Mesenchymal stem cell (in vitro differentiated cells and primary cell): ENCODE measurements around the gene GPR179.
"Not testable (repeated sequence)": the region's sequence is repeated elsewhere in the genome, so short reads cannot be mapped to it uniquely, and the experiment has no call there.

Source experiments
- DNase-seq: peaks from one replicate; pipeline ENCODE4 v3.0.0-alpha.2; 2013
- H2AFZ ChIP-seq: one replicate; pipeline ENCODE4 v1.6.1; 2013; ENCODE audit warnings: low read depth, mild to moderate bottlenecking, control low read depth, inconsistent platforms, low read length, moderate library complexity
- H2AK5ac ChIP-seq: 2 replicates; pipeline ENCODE4 v1.6.1; 2013; ENCODE audit warnings: low read length, moderate library complexity, mild to moderate bottlenecking, inconsistent platforms; ENCODE audit not compliant: severe bottlenecking
- H2BK120ac ChIP-seq: one replicate; pipeline ENCODE4 v1.6.1; 2013; ENCODE audit warnings: low read depth, mild to moderate bottlenecking, inconsistent platforms, low read length, moderate library complexity
- H2BK12ac ChIP-seq, 2 experiments: one replicate each; pipeline ENCODE4 v1.6.1; 2013; ENCODE audit warnings: inconsistent platforms in 2 of 2, low read length in 2 of 2, mild to moderate bottlenecking in 2 of 2, moderate library complexity in 2 of 2, control low read depth in 1 of 2
- H2BK15ac ChIP-seq: one replicate; pipeline ENCODE4 v1.6.1; 2013; ENCODE audit warnings: mild to moderate bottlenecking, low read depth, inconsistent platforms; ENCODE audit not compliant: poor library complexity, severe bottlenecking
- H2BK5ac ChIP-seq: 2 replicates; pipeline ENCODE4 v1.6.1; 2013; ENCODE audit warnings: low read depth, mild to moderate bottlenecking, low read length, control low read depth, inconsistent platforms; ENCODE audit not compliant: poor library complexity, severe bottlenecking
- H3K14ac ChIP-seq, 2 experiments: one replicate each; pipeline ENCODE4 v1.6.1; 2013; ENCODE audit warnings: inconsistent platforms in 2 of 2, low read length in 2 of 2, control low read depth in 1 of 2, mild to moderate bottlenecking in 1 of 2, moderate library complexity in 1 of 2
- H3K18ac ChIP-seq, 2 experiments: one replicate each; pipeline ENCODE4 v1.6.1; 2013; ENCODE audit warnings: inconsistent platforms in 2 of 2, low read length in 2 of 2, control low read depth in 1 of 2, low read depth in 1 of 2, mild to moderate bottlenecking in 1 of 2
- H3K23ac ChIP-seq, 2 experiments: one replicate each; pipeline ENCODE4 v1.6.1; 2013; ENCODE audit warnings: inconsistent platforms in 2 of 2, low read length in 2 of 2, mild to moderate bottlenecking in 2 of 2, moderate library complexity in 2 of 2, control low read depth in 1 of 2
- H3K27ac ChIP-seq: 2 replicates; pipeline ENCODE4 v1.5.1; 2013; ENCODE audit warnings: mild to moderate bottlenecking, moderate library complexity, low read length, control low read depth, inconsistent platforms; ENCODE audit not compliant: poor library complexity, severe bottlenecking
- H3K27me3 ChIP-seq, 2 experiments: 2 replicates each; pipeline versions ENCODE4 v1.6.1 to v1.7.0; 2013; ENCODE audit warnings: low read length in 2 of 2, mild to moderate bottlenecking in 2 of 2, moderate library complexity in 2 of 2, control low read depth in 1 of 2, inconsistent platforms in 1 of 2; ENCODE audit not compliant: control insufficient read depth in 1 of 2, insufficient read depth in 1 of 2
- H3K36me3 ChIP-seq, 2 experiments: 2 replicates each; pipeline versions ENCODE4 v1.6.1 to v1.7.0; 2013; ENCODE audit warnings: low read length in 2 of 2, control low read depth in 1 of 2, inconsistent platforms in 1 of 2, low read depth in 1 of 2, mild to moderate bottlenecking in 1 of 2; ENCODE audit not compliant: insufficient read depth in 2 of 2, control insufficient read depth in 1 of 2
- H3K4ac ChIP-seq, 2 experiments: one replicate each; pipeline ENCODE4 v1.6.1; 2013; ENCODE audit warnings: inconsistent platforms in 2 of 2, low read length in 2 of 2, mild to moderate bottlenecking in 2 of 2, moderate library complexity in 2 of 2, control low read depth in 1 of 2, low read depth in 1 of 2
- H3K4me1 ChIP-seq: 2 replicates; pipeline ENCODE4 v1.6.1; 2013; ENCODE audit warnings: low read depth, low read length, control low read depth; ENCODE audit not compliant: control insufficient read depth, insufficient read depth
- H3K4me2 ChIP-seq: 2 replicates; pipeline ENCODE4 v1.6.1; 2013; ENCODE audit warnings: low read length, mild to moderate bottlenecking, inconsistent platforms; ENCODE audit not compliant: poor library complexity, severe bottlenecking
- H3K4me3 ChIP-seq, 2 experiments: 2 replicates each; pipeline versions ENCODE4 v1.5.1 to v1.7.0; 2013; ENCODE audit warnings: low read length in 2 of 2, mild to moderate bottlenecking in 2 of 2, control low read depth in 1 of 2, low read depth in 1 of 2; ENCODE audit not compliant: insufficient read depth in 1 of 2
- H3K79me1 ChIP-seq: replicated peaks from 2 replicates; pipeline ENCODE4 v1.6.1; 2013; ENCODE audit warnings: mild to moderate bottlenecking, control low read depth, low read length, inconsistent platforms; ENCODE audit not compliant: poor library complexity, severe bottlenecking
- H3K9ac ChIP-seq: 2 replicates; pipeline ENCODE4 v1.7.0; 2013; ENCODE audit warnings: mild to moderate bottlenecking, low read length, moderate library complexity
- H3K9me3 ChIP-seq: 2 replicates; pipeline ENCODE4 v1.7.0; 2013; ENCODE audit warnings: mild to moderate bottlenecking, low read length; ENCODE audit not compliant: control insufficient read depth
- H4K8ac ChIP-seq: one replicate; pipeline ENCODE4 v1.6.1; 2013; ENCODE audit warnings: inconsistent platforms, mild to moderate bottlenecking, low read length, moderate library complexity
- H4K91ac ChIP-seq: one replicate; pipeline ENCODE4 v1.6.1; 2013; ENCODE audit warnings: mild to moderate bottlenecking, low read length, inconsistent platforms
- WGBS: methylation state at CpG from one replicate; pipeline ENCODE4 v1.1.7; 2013; ENCODE audit warnings: mixed read lengths; 5-methylcytosine and 5-hydroxymethylcytosine counted together

GPR179 gene

GRCh38 chr17:38289760-38290159 lies 54.0 kb downstream of the GPR179 start:
- H2BK120ac ChIP-seq, H3K9me3 ChIP-seq, H4K91ac ChIP-seq, H3K79me1 ChIP-seq, H2AK5ac ChIP-seq, H3K4ac ChIP-seq, H3K9ac ChIP-seq, H3K18ac ChIP-seq, H2AFZ ChIP-seq, DNase-seq, H2BK5ac ChIP-seq, H3K4me3 ChIP-seq, H3K27me3 ChIP-seq, H3K14ac ChIP-seq, H3K36me3 ChIP-seq, H3K27ac ChIP-seq, H3K4me2 ChIP-seq, H2BK12ac ChIP-seq, H3K4me1 ChIP-seq, H2BK15ac ChIP-seq, H3K23ac ChIP-seq, H4K8ac ChIP-seq: not testable (repeated sequence)
- 88% methylated on average over 1 of the region's 1 CpG for WGBS

DNA sequence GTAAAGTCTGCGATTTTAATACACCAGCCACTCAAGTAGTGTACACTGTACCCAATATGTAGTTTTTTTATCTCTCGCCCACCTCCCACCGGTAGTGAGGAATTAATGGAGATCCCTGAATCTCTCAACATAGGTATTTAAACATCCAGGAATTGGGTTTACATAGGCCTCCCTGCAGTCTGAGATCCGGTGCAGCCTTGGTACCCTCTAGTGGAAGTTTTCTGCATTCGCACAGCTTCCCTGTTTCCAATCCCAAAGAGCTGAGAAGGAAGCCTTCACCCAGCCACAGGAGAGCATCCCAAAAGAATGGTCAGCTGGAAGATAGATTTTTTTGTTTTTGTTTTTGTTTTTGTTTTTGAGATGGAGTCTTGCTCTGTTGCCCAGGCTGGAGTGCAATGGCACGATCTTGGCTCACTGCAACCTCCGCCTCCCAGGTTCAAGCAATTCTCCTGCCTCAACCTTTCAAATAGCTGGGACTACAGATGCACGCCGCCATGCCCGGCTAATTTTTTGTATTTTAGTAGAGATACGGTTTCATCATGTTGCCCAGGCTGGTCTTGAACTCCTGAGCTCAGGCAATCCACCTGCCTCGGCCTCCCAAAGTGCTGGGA lies 55.4 kb downstream of the GPR179 start:
- not testable (repeated sequence) for H2BK12ac ChIP-seq, H3K36me3 ChIP-seq, H4K91ac ChIP-seq, H2BK5ac ChIP-seq, H2AFZ ChIP-seq, H4K8ac ChIP-seq, H3K14ac ChIP-seq, H3K18ac ChIP-seq, H3K4ac ChIP-seq, H3K23ac ChIP-seq, H3K4me1 ChIP-seq, H3K79me1 ChIP-seq, H2BK15ac ChIP-seq, H3K9ac ChIP-seq, H3K9me3 ChIP-seq, H3K4me3 ChIP-seq, H3K27ac ChIP-seq, H3K27me3 ChIP-seq, H3K4me2 ChIP-seq, H2AK5ac ChIP-seq, H2BK120ac ChIP-seq
- WGBS = 80% methylated on average over 5 of the region's 12 CpGs
- DNase-seq = peak; percentile 46

DNA sequence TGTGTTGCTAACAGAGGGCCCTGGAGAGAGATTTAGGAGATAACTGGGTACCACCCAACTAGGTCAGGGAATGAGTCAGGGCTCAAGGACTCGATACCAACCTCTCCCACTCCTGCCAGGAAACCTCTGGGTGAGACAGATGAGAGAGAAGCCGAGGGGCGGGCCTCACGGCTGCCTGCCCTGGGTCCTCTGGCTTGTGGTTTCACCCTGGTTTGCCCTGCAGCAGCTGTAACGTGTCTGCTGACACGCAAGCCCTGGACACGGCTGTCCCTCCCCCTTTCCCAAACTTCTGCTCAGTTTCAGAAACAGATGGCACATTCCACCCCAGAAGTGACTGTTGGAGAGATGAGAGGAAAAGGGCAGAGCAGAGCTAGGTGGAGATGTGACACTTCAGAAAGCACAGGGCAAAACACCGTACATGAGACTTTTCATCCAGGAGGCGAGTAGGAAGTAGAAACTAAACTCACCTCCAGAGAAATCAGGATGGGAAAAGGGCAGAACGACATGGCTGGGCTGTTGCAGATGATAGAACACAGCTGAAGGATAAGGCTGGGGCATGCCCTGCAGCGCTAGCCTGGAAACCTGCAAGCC lies 57.2 kb downstream of the GPR179 start:
- 9% methylated on average over 4 of the region's 11 CpGs for WGBS

DNA sequence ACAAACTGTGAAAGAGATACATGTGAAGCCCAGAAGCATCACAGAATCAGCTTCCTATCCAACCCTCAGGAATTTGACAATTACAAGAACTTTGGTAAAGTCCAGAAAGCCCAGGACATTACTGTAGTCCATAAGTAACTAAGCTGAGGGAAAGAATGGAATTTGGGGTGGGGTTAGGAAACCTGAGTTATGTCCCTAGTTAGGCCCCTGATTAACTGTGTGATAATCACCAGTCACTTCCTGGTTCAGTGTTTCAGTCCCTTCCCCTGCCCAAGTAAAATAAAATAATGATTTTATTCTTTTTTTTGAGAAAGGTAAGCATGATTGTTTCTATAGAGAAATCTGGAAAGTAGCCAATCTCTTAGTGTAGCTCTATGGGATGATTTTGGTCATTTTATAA lies 57.8 kb downstream of the GPR179 start:
- not testable (repeated sequence) for H4K91ac ChIP-seq, H2AK5ac ChIP-seq, H3K4me2 ChIP-seq, H3K9ac ChIP-seq, H3K4me1 ChIP-seq, H2AFZ ChIP-seq, H2BK15ac ChIP-seq, H3K36me3 ChIP-seq, H3K14ac ChIP-seq, H3K27ac ChIP-seq, H3K9me3 ChIP-seq, H2BK120ac ChIP-seq, H2BK12ac ChIP-seq, H3K23ac ChIP-seq, H3K4me3 ChIP-seq, H3K27me3 ChIP-seq, H3K4ac ChIP-seq, H4K8ac ChIP-seq, H3K18ac ChIP-seq, H2BK5ac ChIP-seq, H3K79me1 ChIP-seq
- peak; percentile 14 for DNase-seq

More for the DNA sequence above, 57.2 kb downstream of the GPR179 start:
- not testable (repeated sequence) for H3K79me1 ChIP-seq, H2BK5ac ChIP-seq, H3K27me3 ChIP-seq, H3K4me2 ChIP-seq, H2BK15ac ChIP-seq, H3K36me3 ChIP-seq, H3K9me3 ChIP-seq, H3K4ac ChIP-seq, H2AFZ ChIP-seq, H4K8ac ChIP-seq, H2BK120ac ChIP-seq, H3K14ac ChIP-seq, H3K23ac ChIP-seq, H3K4me1 ChIP-seq, H4K91ac ChIP-seq, H2AK5ac ChIP-seq
- H3K9ac ChIP-seq = peak overlapping the region; percentile 60
- peak; percentile 86 for DNase-seq
- peak overlapping the region in 1 of 2 experiments; percentile 15 for H2BK12ac ChIP-seq
- H3K4me3 ChIP-seq = peak overlapping the region in 1 of 2 experiments; percentile 59
- H3K27ac ChIP-seq = peak overlapping the region; percentile 83
- H3K18ac ChIP-seq = peak overlapping the region; percentile 48 to 75
